ENCODE measurements around the gene FSTL4. TPM values are rescaled to one million over a fixed set of nuclear protein-coding genes. Genes with fewer than 3 reads are reported as not detected.

FSTL4 gene
- total and polyA plus RNA-seq, 2 experiments from 2014 or later, result 1.4 to 2.8 TPM

DNA sequence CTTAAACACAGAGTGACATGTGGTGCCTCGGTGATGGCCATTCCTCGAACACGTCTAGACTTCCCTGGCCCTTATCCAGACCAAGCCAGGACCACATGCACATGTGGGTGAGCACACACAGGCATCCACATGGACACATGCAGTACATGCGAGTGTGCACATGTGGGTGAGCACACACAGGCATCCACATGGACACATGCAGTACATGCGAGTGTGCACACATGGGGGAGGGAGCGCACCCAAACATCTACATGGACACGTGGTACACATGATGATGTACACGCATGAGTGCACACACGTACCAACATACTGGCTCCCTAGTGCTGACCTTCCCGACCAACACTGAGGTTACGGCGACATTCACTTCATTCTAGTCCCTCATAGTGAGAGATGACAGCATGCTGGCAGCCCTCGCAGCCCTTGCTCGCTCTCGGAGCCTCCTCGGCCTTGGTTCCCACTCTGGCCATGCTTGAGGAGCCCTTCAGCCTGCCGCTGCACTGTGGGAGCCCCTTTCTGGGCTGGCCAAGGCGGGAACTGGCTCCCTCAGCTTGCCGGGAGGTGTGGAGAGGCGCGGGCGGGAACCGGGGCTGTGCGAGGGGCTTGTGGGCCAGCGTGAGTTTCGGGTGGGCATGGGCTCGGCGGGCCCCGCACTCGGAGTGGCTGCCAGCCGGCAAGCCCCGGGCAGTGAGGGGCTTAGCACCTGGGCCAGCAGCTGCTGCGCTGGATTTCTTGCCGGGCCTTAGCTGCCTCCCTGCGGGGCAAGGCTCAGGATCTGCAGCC, 373.7 kb downstream of the FSTL4 start:
- DNase-seq (ENCODE audit: low spot score) (no peak), ATAC-seq (no peak)
- Mint-ChIP-seq H3K27me3 (ENCODE audit: insufficient read depth, low read depth, poor library complexity) (peaks cover 4% of the 10 kb centered on the region), H3K9me3 (peaks cover 11% of the 10 kb centered on the region; the same call in 1 of the 3 replicates), H3K27ac (no peak overlapping the region), H3K4me3 (no peak overlapping the region), H3K36me3 (ENCODE audit: low read depth) (no peaks in the 10 kb centered on the region), H3K4me1 (peaks cover 8% of the 10 kb centered on the region)
- no peak for TF ChIP-seq NANOG (IDR thresholded peaks at IDR 0.05; ENCODE audit: borderline replicate concordance)
- no peak for TF ChIP-seq CREB1 (CRISPR knock-in tag; IDR thresholded peaks at IDR 0.05; ENCODE audit: low read depth)
- no peak for TF ChIP-seq EZH2phosphoT487 (IDR thresholded peaks at IDR 0.05; ENCODE audit: unreplicated experiment)
- no peak for TF ChIP-seq ZNF462 (CRISPR knock-in tag; IDR thresholded peaks at IDR 0.05)
- no peak for TF ChIP-seq REST (IDR thresholded peaks at IDR 0.05; ENCODE audit: unreplicated experiment)
- no peak for TF ChIP-seq ZNF114 (CRISPR knock-in tag; IDR thresholded peaks at IDR 0.05)
- no peak for TF ChIP-seq ZNF331 (CRISPR knock-in tag; IDR thresholded peaks at IDR 0.05; ENCODE audit: low read depth)
- TF ChIP-seq CTCF (conservative IDR thresholded peaks at IDR 0.05; ENCODE audit: low read depth in 2 of 2), result no peak
- no peak for TF ChIP-seq JUNB (IDR thresholded peaks at IDR 0.05; ENCODE audit: unreplicated experiment)
- no peak for TF ChIP-seq EZH2 (IDR thresholded peaks at IDR 0.05; ENCODE audit: low read depth, unreplicated experiment)
- no peak for TF ChIP-seq ETS1 (IDR thresholded peaks at IDR 0.05)
- Histone ChIP-seq H3K4me3 (no peak overlapping the region), H3K36me3 (ENCODE audit: insufficient read depth) (no peaks in the 10 kb centered on the region), H3K4me2 (no peak overlapping the region), H3K27ac (ENCODE audit: low read depth) (no peak overlapping the region), H3K9me2 (ENCODE audit: insufficient read depth) (no peaks in the 10 kb centered on the region), H3K4me1 (ENCODE audit: insufficient read depth) (no peaks in the 10 kb centered on the region), H2AFZ (no peak overlapping the region), H3K79me2 (replicated peaks; ENCODE audit: insufficient read depth) (no peaks in the 10 kb centered on the region), H4K20me1 (replicated peaks; ENCODE audit: insufficient read depth) (no peaks in the 10 kb centered on the region), H3F3A (replicated peaks; ENCODE audit: low read depth) (no peaks in the 10 kb centered on the region), H3K27me3 (ENCODE audit: insufficient read depth) (no peaks in the 10 kb centered on the region)
